NCI-H1930 (cell line): Measurements from ENCODE around the gene ZBTB24.
"Not testable (repeated sequence)": the region's sequence is repeated elsewhere in the genome, so short reads cannot be mapped to it uniquely, and the experiment has no call there.

Experiments
- DNase-seq, 2 experiments: peaks; one replicate each; lab custom pipeline; 2025; lab: John Stamatoyannopoulos, UW

The ZBTB24 gene

DNA sequence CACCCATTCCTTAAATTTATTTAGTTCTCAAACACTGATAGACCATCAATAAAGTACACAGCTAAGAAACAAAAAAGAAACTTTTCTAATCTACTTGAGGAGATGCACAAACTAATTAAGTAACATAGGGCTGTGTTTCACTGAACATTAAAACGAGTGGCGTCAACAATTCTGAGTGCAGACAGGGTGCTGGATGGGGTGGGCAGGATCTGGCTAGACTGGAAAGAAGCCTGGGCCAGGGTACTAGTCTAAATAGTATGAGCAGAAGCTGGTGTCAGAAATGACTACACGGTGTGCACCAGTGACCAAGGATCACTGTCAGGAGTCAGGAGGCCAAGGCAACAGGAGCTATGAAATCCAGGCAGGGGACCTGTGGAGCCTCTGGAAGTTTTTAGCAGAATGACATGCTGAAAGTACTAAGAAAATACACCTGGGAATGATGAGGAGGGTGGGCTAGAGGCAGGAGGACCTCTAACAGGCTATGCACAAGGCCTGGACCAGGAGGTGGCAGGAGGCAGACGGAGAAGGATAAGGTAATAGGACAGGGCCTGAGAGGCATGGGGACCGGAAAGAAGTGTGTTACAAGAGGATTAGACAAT, 13.3 kb downstream of the ZBTB24 start:
- no peak for DNase-seq

DNA sequence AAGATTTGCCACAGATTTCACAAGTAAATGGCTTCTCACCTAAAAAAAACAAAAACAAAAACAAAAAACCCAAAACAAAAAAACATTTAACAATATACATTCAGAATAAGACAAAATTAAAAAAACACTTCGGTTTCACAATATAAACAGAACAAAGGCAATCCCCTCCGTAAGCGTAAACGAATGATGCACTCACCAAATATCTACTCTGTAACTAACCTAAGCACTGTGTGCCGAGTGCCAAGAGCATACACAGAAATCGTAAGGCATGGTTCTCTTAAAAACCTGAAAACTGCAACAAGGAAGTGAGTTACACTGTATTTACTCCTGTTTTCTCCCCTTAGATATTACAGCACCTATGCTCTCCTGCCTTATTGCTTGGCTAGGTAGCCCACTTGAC, 15.3 kb downstream of the ZBTB24 start:
- no peak for DNase-seq

DNA sequence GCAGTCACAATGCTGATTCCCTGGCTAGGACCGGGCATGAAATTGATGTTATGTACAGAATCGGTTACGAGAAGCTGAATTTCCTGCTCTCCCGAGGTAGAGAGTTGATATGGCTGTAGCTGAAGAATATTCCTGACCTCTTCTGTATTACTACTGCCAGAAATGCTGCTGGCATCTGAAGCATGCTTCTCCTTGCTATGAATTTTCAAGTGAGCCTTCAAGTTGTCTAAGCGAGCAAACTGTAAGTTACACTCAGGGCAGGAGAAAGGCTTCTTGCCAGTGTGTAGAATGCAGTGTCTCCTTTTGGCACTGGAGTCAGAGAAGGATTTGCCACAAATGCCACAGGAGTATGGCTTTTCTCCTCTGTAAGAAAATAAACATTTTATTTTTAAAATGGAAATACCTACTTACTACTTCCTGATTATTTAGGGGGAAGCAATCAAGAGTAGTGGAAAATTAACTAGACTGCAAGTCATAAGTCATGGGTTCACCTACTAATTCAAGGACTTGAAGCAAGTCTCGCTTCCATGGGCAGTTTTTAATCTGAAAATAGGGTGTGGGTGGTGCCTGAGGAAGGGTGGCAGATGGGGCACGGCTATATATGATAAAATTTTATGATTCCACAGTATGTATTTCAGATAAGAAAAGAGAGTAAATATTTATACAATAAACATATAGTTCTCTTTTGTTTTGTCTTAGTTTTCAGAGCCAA, 16.7 kb downstream of the ZBTB24 start:
- no peak for DNase-seq

DNA sequence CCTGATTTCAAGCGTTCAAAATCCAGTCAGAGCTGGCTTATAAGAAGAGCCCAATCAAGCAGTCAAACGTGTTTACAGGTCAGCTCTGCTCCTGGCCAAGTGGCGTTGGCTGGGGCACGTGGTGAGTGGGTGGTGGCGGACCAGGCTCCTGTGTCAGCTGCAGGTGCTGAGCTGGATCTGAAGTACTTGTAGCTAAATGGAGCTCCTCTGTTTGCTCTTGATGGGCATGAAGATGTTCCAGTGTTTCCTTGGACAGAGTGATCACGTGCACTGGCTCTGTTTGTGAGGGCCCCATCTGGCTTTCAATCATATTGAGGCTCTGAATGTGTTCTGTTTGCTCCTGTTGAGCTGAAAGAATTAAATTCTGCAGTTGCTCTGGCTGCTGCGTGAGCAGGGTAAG, 17.2 kb downstream of the ZBTB24 start:
- no peak for DNase-seq

DNA sequence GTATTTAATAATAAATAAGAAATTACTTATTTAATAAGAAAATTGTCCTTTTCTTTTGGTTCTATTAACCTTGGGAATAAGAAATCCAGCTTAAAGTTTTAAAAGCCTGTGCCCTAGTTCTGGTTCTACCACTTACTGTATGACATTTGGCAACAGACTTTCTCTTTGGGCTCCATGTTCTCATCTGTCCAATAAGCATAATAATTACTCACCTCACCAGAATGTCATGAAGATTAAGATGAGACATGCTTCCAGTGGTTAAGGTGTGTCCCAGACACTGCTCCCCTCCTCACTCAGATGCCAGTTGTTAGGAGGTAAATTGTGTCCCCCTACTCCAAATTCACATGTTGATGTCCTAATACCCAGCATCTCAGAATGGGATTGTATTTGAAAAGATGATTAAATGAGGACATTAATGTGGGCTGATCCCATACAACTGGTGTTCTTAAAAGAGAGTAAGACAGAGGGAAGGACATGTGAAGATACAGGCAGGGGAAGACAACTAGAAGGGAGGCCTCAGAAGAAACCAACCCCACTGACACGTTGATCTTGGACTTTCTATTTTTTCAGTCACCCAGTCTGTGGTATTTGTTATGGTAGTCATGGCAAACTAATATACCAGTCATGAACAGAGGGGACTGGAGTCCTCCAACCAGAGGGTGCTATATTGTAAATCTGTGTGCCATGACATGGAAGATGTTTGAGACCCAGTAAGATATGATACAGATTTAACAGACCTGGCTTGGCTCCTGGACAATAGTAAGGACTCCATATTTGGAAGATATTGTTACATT, 21.1 kb downstream of the ZBTB24 start:
- no peak for DNase-seq

DNA sequence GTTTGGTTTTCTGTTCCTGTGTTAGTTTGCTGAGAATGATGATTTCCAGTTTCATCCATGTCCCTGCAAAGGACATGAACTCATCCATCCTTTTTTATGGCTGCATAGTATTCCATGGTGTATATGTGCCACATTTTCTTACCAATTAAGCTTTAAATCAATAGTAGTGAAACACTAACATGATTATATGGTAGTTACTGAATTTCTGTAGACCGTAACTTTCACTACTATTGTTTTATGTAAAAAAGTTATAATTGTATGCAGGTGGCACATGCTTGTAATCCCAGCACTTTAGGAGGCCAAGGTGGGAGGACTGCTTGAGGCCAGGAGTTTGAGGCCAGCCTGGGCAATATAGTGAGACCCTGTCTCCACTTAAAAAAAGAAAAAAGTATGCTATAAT, 21.8 kb downstream of the ZBTB24 start:
- DNase-seq: not testable (repeated sequence)

DNA sequence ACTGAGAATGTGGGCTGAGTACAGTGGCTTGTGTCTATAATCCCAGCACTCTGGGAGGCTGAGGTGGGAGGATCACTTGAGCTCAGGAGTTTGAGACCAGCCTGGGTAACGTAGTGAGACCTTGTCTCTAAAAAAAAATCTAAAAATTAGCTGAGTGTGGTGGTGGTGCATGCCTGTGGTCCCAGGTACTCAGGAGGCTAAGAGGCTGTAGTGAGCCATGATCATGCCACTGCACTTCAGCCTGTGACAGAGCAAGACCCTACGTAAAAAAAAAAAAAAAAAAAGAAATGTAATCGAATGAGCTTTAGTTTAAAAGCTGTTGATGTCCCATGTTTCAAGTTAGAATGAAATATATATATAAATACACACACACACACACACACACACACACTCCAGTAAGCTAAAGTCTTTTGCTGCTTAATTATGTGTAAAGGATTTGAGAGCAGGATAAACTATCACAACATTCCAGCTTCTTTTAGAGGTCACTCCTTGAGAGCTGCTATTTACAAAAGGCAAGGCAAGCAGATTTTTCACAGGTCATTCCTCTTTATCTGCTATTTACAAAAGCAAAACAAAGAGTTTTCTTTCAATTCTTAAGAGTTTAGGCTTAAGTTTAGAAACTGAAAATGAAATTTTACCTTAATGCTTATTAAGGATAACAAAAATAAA, 22.7 kb downstream of the ZBTB24 start:
- DNase-seq: no peak

DNA sequence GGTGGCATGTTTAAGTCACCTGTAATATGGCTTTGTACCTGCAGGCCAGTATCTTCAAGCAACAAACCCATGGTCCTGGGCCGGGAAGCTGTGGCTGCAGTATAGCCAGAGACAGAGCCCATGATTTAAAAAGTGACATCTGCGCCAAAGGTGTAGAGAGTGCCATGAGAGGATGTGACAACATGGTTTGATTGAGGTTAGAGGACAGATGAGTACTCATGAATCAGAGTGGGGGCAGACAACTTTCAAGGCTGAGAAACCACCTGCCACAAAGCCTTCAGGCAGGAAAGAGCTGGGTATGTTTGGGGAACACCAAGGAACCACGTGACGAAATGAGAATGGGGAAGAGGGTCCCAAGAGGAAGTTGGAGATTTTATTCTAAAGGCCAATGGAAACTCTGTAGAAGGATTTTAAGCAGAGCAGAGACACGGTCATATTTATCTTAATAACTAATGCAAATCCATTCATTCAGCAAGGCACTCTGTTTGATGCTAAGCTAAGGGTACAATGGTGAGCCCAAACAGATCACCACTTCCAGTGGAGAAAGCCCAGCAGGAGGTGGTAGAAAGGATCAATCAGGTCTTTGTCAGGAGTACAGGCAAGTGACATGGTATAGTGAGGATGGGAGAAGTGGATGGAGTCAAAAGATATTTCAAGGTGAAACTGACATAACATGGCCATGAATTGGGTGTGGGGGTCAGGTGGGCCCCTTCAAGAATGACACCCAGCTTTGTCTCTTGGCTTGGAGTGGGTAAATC, 24.1 kb downstream of the ZBTB24 start:
- DNase-seq: no peak

DNA sequence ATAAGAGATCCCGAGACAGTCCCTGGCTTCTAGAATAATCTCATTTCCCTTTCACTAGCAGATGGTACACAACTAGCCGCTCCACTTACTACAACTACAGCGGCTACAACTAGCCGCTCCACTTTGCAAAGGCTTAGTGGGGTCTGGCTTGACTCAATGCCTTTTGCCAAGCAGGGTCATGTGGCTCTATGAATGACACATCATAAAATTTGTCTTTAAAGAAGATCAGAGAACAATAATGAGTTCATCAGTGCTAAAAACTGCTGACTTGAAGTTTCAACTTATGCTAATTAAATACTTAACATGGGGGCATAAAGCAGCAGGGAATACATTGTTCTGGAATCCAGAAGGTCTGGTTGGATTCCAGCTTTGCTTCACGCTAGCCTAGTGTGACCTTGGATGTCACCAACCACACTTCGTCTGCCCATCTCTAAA, 25.4 kb downstream of the ZBTB24 start:
- no peak for DNase-seq

DNA sequence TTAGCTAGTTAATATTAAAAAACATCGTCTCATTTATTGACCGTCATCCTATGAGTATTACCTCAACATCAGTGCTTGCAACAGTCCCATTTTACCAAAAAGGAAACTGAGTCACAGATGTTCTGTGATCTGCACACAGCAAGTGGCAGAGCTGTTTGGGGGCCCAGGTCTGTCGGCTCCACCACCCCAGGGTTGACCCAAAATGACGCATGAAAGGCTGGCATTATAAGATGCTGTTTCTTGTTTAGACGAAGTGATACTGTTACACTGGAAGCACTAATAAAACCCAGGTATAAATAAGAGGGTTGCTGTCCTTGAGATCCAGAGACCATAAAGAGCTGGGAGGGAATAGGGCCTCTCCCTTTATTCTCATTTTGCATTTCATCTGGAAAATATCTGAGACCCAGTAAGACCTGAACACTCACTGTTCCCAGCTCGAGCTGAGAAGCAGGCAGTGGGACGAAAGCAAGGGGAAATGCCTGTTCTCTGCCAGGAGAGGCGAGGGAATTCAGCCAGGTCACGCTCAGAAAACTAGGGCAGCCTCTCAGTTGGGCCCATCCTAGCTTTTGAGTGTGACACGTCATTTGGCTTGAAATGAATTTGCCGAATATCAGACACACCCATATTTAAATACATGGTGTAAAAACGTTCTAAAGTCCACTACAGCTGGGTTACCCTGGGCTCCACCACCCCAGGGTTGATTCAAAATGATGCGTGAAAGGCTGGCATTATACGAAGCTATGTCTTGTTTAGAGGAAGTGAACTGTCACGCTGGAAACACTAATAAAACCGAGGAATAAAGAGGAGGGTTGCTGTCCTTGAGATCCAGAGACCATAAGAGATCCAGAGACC, 26.1 kb downstream of the ZBTB24 start:
- no peak for DNase-seq

DNA sequence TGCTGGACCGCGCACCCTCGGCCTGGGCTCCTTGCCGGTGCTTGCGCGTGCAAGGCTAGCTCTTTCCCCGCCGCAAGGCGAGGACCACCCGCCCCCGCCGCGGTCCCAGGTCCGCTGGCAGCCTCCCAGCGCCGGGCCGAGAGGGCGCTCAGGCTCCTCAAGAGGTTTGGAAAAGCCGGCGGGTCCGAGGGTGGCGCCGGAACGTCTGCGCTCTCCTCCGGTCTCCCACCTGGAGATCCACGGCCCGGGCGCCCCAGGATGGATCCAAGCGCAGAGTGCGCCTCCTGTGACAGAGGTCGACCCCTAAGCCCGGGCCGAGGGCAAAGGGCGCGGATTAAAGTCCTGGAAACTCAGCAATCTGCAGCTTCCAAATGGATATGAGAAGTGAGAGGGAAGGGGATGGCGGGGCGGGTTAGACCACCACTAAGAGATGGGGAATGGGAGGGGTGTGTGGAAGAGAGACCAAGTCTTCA, 26.9 kb downstream of the ZBTB24 start:
- DNase-seq: no peak

DNA sequence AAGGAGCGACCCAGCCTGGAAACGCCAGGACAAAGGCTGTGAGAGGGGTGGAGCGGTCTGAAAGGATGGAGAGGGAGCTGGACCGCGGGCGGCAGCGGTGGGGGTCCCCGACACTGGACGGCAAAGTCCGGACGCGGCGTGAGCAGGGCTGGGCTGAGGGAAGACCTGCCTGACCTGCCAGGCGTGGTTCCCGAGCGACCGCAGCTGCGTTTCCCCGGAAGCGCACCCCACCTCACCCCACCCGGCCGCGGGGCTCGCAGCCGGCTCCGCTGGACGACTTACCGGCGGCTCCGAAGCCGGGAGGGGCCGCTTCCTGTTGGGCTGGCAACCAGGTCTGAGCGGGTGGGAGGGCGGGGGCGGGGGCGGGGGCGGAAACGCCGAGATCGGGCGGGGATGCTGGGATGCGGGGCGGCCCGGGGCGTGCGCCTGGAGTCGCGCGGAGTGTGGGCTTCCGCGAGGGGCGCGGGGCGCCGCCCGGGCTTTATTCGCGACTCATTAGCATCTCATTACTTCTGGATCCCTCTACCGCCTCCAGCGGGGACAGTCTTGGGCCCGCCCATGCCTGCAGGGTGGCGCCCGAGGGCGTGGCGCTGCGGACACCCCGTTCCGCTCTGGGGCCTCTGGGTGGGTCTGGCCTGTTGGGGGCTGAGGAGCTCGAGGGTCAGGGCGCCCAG, 27.4 kb downstream of the ZBTB24 start, which contains the start of gene MICAL1:
Gene MICAL1 (minus strand): TSS at position 336 of the 674 bp plus-strand sequence. CDS start 1,576 bp downstream, outside the sequence.
- peak; percentile 46 to 61 for DNase-seq

DNA sequence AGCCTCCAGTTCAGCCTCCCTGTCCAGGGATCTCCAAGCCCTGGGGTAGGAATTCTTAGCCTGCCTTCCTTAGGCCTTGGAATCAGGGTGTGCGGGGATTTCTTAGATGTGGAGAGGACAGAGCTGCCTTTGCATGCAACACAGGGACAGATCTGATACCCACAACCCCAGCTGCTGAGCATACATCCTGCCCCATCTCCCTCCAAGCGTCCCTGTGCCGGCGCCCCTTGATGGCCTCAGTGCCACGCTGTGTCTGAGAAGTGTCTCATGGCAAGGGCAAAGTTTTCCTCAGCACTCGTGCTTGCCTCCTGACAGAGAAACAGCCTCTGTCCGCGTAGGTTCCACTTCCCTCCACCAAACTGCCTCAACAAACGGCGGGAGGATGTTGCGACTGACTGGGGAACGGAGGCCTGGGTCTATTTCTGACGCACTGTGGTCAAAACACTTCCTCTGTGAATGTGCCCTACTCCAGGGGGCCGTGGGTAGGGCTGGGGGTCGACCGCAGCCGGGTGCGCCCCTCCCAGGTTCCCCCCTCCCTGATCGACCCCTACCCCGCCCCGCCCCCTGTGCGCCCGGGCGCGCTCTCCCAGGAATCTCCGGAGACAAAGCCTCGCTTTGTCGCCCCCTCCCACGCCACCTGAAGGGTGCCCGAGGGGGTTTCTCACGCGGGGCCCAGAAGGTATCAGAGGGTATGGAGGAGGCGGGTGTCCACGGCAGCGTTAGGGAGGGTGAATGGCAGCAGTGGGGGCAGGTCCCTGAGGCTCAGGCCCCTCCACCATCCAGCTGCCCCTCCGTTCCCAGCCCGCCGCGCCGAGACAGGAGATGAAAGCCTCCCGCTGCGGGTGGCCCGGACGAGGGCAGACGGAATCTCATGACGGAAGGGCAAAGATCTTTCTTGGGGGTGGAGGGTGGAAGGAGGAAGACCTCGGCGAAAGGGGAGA, 28.3 kb downstream of the ZBTB24 start:
- DNase-seq: no peak

DNA sequence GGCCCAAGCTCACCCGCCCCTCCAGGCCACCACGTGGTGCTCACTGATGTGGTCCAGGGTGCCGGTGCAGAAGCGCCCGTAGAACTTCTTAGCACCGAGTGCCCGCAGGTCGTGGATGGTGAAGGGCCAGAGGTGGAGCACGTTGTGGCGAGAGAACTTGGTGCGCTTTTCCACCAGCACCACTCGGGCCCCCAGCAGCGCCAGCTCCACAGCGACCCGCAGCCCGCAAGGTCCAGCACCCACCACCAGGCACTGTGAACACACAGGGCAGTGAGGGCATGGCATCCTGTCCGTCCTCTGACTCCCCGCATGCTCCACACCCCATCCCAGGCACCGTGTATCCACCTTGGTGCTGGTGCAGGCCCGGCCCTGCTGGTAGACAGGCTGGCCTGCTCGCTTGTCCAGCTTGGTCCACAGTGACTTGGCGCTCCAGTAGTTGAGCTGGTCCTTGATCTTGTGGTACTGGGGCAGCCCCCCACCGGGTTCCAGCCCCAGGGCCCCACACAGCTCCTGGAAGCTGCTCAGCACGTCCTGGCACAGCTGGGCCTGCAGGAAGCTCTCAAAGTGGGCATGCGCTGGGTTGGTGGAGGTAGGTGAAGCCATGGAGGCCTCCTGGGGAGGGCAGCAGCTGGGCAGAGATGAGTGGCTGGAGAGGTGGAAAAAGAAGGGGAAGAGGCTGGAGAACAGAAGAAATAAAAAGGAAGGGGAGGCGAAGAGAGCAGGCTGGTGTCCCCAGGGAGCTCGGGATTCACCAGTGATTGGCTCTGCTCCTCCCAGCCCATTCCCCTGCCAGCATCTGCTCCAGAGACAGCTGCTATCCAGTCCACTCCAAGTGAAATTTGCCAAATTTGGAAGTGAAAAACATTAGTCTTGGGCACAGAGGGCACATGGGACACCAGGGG, 29.2 kb downstream of the ZBTB24 start:
- DNase-seq: no peak

DNA sequence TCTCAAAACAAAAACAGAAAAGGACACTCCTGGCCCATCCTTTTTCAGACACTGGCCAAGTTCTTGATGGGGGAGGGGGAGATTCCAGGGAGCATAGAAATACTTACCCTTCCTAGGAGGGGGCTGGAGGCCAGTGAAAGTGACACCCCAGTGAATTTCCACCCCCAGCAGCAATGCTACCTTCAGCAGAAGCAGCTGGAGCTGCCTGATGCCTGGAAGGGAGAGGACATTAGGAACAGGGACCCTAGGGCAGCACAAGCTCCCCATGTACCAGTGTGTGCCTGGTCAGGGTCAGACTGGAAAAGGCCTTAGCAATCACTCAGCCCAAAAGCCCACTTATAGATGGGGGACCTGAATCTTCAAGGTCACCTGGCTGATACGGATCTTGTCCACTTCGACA, 29.9 kb downstream of the ZBTB24 start:
- DNase-seq: no peak

DNA sequence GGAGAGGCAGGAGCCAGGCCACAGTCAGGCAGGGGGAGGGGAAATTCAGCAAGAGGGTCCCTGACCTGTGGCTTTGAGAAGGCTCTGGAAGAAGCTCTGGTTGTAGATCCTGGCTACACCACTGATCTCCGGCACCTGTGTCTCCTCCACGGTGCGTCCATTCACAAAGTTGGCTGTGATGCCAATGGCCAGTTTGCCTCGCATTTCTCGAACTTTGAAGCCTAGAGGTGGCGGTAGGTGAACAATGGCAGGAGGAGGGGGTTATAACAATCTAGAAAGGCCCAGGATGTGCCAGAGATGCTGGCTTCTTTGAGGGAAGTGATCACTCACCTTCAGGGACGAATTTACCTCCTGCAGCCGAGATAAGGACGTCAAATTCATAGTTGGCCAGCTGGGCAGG, 30.8 kb downstream of the ZBTB24 start:
- no peak for DNase-seq

DNA sequence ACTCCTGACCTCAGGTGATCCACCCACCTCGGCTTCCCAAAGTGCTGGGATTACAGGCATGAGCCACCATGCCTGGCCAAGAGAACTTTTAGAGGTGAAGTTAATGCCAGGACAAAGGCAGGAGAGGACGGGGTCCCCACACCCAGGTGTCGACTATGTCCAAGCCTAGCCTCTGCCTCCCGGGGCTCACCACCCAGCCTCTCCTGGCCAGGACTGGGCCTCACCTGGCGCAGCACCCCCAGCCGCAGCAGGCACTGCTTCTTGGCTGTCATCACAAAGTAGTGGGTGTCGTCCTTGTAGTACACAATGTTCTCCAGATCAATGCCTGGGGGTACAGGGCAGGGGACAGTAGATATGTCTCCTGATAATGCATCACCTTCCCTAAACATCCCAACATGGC, 31.6 kb downstream of the ZBTB24 start:
- DNase-seq: no peak

DNA sequence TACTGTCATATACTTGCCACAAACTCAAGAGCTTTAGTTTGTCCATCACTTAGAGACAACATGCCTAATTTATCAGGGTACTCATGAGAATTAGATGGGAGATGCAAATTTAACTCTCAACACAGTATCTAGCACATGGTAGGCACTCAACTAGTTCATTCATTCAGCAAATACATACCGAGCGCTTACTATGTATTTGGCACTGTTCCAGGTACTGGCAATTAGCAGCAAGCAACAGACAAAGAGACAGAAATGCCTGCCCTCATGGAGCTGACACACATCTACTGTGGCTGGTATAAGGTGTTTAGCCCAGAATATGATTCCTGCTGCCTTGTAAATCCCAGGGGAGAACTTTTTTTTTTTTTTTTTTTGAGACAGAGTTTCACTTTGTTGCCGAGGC, 32.2 kb downstream of the ZBTB24 start:
- DNase-seq: no peak
